PC-3 (cell line): Measurements from ENCODE around the gene SLC35G4. TPM values are rescaled to one million over a fixed set of nuclear protein-coding genes. Genes with fewer than 3 reads are reported as not detected.

ENCODE experiments used
- ATAC-seq: fragments of 200-7000 bp; cut with Tn5 transposase; 2 replicates; pipeline ENCODE4 v1.9.1; 2020; ENCODE audit warnings: mild to moderate bottlenecking, moderate library complexity
- BruUV-seq: library from RNA; stranded (reverse); fragments of 400-500 nt; replicated peaks from 2 replicates; lab custom pipeline; 2021; lab: Mats Ljungman, UMichigan
- CTCF ChIA-PET: fragments of 300-600 bp; sonication (Branson Sonifier 250); formaldehyde crosslinking; loops from one replicate; lab custom pipeline; 2022; ENCODE audit warnings: antibody characterized with exemption; lab: Charles Lee
- POLR2A ChIA-PET: fragments of 300-600 bp; sonication (Branson Sonifier 250); formaldehyde crosslinking; loops from one replicate; lab custom pipeline; 2022; ENCODE audit warnings: antibody characterized with exemption; ENCODE audit not compliant: unreplicated experiment; lab: Charles Lee
- DNase-seq: peaks from one replicate; pipeline ENCODE4 v3.0.0-alpha.2; 2015
- H2AFZ ChIP-seq: fragments of 300-600 bp; sonication (generic); 2 replicates; pipeline ENCODE4 v1.6.0; 2016; ENCODE audit warnings: antibody characterized with exemption, low read length
- H3F3A ChIP-seq: fragments of 300-600 bp; sonication (generic); one replicate; pipeline ENCODE4 v1.6.0; 2017; ENCODE audit warnings: antibody characterized with exemption, low read length, control low read depth, mild to moderate bottlenecking; ENCODE audit not compliant: unreplicated experiment
- H3K27ac ChIP-seq: fragments of 300-600 bp; sonication (generic); 2 replicates; pipeline ENCODE4 v1.5.1; 2016; ENCODE audit warnings: mild to moderate bottlenecking, low read length
- H3K27me3 ChIP-seq: fragments of 300-600 bp; sonication (generic); 2 replicates; pipeline ENCODE4 v1.6.1; 2016; ENCODE audit warnings: low read length, mixed read lengths
- H3K36me3 ChIP-seq: fragments of 300-600 bp; sonication (generic); 2 replicates; pipeline ENCODE4 v1.6.1; 2016; ENCODE audit warnings: low read depth, mixed run types, low read length, mixed read lengths
- H3K4me1 ChIP-seq: fragments of 300-600 bp; sonication (generic); 2 replicates; pipeline ENCODE4 v1.5.1; 2016; ENCODE audit warnings: low read length; ENCODE audit not compliant: insufficient read depth
- H3K4me2 ChIP-seq: fragments of 300-600 bp; sonication (generic); 2 replicates; pipeline ENCODE4 v1.6.0; 2016; ENCODE audit warnings: low read length
- H3K4me3 ChIP-seq: fragments of 300-600 bp; sonication (generic); 2 replicates; pipeline ENCODE4 v1.5.1; 2016; ENCODE audit warnings: mild to moderate bottlenecking, low read length, mixed read lengths
- H3K79me2 ChIP-seq: fragments of 300-600 bp; sonication (generic); 2 replicates; pipeline ENCODE4 v1.6.1; 2017; ENCODE audit warnings: low read length, mixed read lengths
- H3K9ac ChIP-seq: fragments of 300-600 bp; sonication (generic); 2 replicates; pipeline ENCODE4 v1.6.0; 2016; ENCODE audit warnings: mild to moderate bottlenecking, low read length
- H3K9me2 ChIP-seq: fragments of 300-600 bp; sonication (generic); replicated peaks from 2 replicates; pipeline ENCODE4 v1.6.1; 2016; ENCODE audit warnings: mixed run types, low read length, mixed read lengths
- H3K9me3 ChIP-seq: fragments of 300-600 bp; sonication (generic); 2 replicates; pipeline ENCODE4 v1.6.1; 2016; ENCODE audit warnings: low read length, mixed read lengths
- H4K20me1 ChIP-seq: fragments of 300-600 bp; sonication (generic); 2 replicates; pipeline ENCODE4 v1.6.1; 2016; ENCODE audit warnings: low read length, mixed read lengths
- CTCF ChIP-seq: fragments of 300-600 bp; sonication (generic); conservative IDR thresholded peaks from 2 replicates; pipeline ENCODE4 v1.5.1; 2017; ENCODE audit warnings: antibody characterized with exemption, low read depth, mild to moderate bottlenecking, low read length
- EZH2 ChIP-seq: fragments of 300-600 bp; sonication (generic); IDR thresholded peaks from one replicate; pipeline ENCODE4 v1.6.1; 2017; ENCODE audit warnings: antibody characterized with exemption, mild to moderate bottlenecking, low read length; ENCODE audit not compliant: unreplicated experiment
- EZH2phosphoT487 ChIP-seq: fragments of 300-600 bp; sonication (generic); IDR thresholded peaks from 2 replicates; pipeline ENCODE4 v1.6.1; 2018; ENCODE audit warnings: mild to moderate bottlenecking, antibody characterized with exemption, low read length, borderline replicate concordance
- intact Hi-C: fragments of 100-400 bp; cut with micrococcal nuclease; formaldehyde crosslinking; loops from 2 replicates; pipeline ENCODE4 v1.9.0; 2023
- total RNA-seq: library from RNA; depleted of rRNA; stranded (reverse); fragments of >200 nt; gene quantifications from 2 replicates; pipeline ENCODE4 v1.2.3, GENCODE V29; 2014

The SLC35G4 gene
- total RNA-seq, 1 experiment from 2014 or later, result not detected

GRCh38 chr18:11651899-11652298, 42.5 kb downstream of the SLC35G4 start:
- H3K4me1 ChIP-seq, result no peaks in the 10 kb centered on the region
- TF ChIP-seq EZH2phosphoT487 (no peak), CTCF (no peak), EZH2 (no peak)
- H3K27ac ChIP-seq, result no peak overlapping the region
- H2AFZ ChIP-seq, result no peak overlapping the region
- no peak overlapping the region for H3K4me2 ChIP-seq
- ChIA-PET POLR2A (no interaction called here), CTCF (no interaction called here)
- H4K20me1 ChIP-seq, result no peaks in the 10 kb centered on the region
- no peak for DNase-seq
- H3K9me3 ChIP-seq, result no peaks in the 10 kb centered on the region
- H3K4me3 ChIP-seq, result no peak overlapping the region
- H3K36me3 ChIP-seq, result no peaks in the 10 kb centered on the region
- intact Hi-C loops, result no loop called here
- peaks cover 61% of the 10 kb centered on the region for H3K27me3 ChIP-seq
- H3K9ac ChIP-seq, result no peak overlapping the region
- H3K9me2 ChIP-seq, result no peaks in the 10 kb centered on the region
- H3F3A ChIP-seq, result no peaks in the 10 kb centered on the region
- H3K79me2 ChIP-seq, result no peaks in the 10 kb centered on the region
- no TSS peak for BruUV-seq
- no peak for ATAC-seq

- CTCF ChIA-PET, result no interaction called here
- H3K9me3 ChIP-seq, result no peaks in the 10 kb centered on the region
- peaks cover 77% of the 10 kb centered on the region for H3K27me3 ChIP-seq
- H3K4me2 ChIP-seq, result no peak overlapping the region
- H3K27ac ChIP-seq, result no peak overlapping the region
- POLR2A ChIA-PET, result no interaction called here
- no peaks in the 10 kb centered on the region for H3K36me3 ChIP-seq
- H3F3A ChIP-seq, result no peaks in the 10 kb centered on the region
- no peak for DNase-seq
- BruUV-seq, result no TSS peak
- H3K9ac ChIP-seq, result no peak overlapping the region
- TF ChIP-seq EZH2phosphoT487 (no peak), EZH2 (no peak), CTCF (no peak)
- no peak for ATAC-seq
- H3K9me2 ChIP-seq, result no peaks in the 10 kb centered on the region
- no peaks in the 10 kb centered on the region for H3K79me2 ChIP-seq
- no peaks in the 10 kb centered on the region for H4K20me1 ChIP-seq
- H3K4me3 ChIP-seq, result no peak overlapping the region
- H3K4me1 ChIP-seq, result no peaks in the 10 kb centered on the region
- H2AFZ ChIP-seq, result no peak overlapping the region
- intact Hi-C loops, result no loop called here
These were observed 44.1 kb downstream of the SLC35G4 start for GRCh38 chr18:11653521-11653920.

GRCh38 chr18:11654736-11655605, 45.6 kb downstream of the SLC35G4 start:
- Histone ChIP-seq H3K4me3 (peak overlapping the region; percentile 6; the same call in 1 of the 2 replicates), H3K4me2 (peak overlapping the region; percentile 49), H4K20me1 (no peaks in the 10 kb centered on the region), H3K9me3 (no peaks in the 10 kb centered on the region), H3K27ac (no peak overlapping the region), H3K9me2 (no peaks in the 10 kb centered on the region), H3K36me3 (no peaks in the 10 kb centered on the region), H3K4me1 (no peaks in the 10 kb centered on the region), H2AFZ (peak overlapping the region; percentile 42), H3K9ac (no peak overlapping the region), H3K79me2 (no peaks in the 10 kb centered on the region), H3K27me3 (peaks cover 83% of the 10 kb centered on the region), H3F3A (no peaks in the 10 kb centered on the region)
- POLR2A ChIA-PET, result no interaction called here
- intact Hi-C loops, result loop anchor here (1.0 to 5.0 kb wide), 2 partner anchors 217 to 382 kb away; no protein-coding TSS in a partner anchor
- CTCF ChIA-PET, result interaction anchor here (0.5 to 1.3 kb wide), 6 partner anchors 73 to 340 kb away, joined by 3 to 9 read pairs (median 4); no protein-coding TSS in a partner anchor
- no peak for TF ChIP-seq EZH2
- peak; percentile 97 for TF ChIP-seq CTCF
- DNase-seq (peak; percentile 62), ATAC-seq (peak; percentile 94)
- no TSS peak for BruUV-seq
